ENCODE data around the gene HSBP1. TPM values are rescaled to one million over a fixed set of nuclear protein-coding genes. Genes with fewer than 3 reads are reported as not detected.

The HSBP1 gene
- total RNA-seq, 1 experiment from 2014 or later: 235 TPM

DNA sequence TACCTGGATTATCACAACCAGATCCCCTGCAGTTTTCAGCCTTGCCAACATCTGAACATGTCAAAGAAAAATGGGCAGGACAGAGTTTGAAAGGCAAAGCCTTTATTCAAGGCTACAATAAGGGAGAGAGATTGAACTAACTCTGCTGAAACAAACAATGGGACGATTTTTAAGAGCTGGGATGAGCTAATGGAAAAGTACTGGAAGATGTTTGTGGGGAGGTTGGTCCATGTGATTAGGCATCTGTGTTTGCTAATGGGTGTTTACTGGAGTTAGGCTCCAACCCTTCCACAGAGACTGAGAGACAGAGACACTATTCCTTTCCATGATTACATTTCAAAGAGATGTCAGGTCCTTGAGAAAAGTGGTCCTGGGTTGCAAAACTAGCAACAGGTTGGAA lies 35.0 kb upstream of the HSBP1 start:
- Mint-ChIP-seq H3K9me3 (ENCODE audit: unreplicated experiment) (no peaks in the 10 kb centered on the region), H3K27ac (ENCODE audit: unreplicated experiment) (no peak overlapping the region), H3K4me1 (ENCODE audit: low read depth, unreplicated experiment) (no peaks in the 10 kb centered on the region), H3K4me3 (ENCODE audit: unreplicated experiment) (no peak overlapping the region), H3K36me3 (ENCODE audit: insufficient read depth, unreplicated experiment) (no peaks in the 10 kb centered on the region), H3K27me3 (ENCODE audit: insufficient read depth, unreplicated experiment) (peaks cover 33% of the 10 kb centered on the region)
- H3K9me3 ChIP-seq: no peaks in the 10 kb centered on the region
- no TSS peak for BruUV-seq (replicated peaks)
- intact Hi-C loops (cut with micrococcal nuclease; ENCODE audit: unreplicated experiment): no loop called here
- no peaks in the 10 kb centered on the region; the same call in 1 of the 2 replicates for H3K36me3 ChIP-seq (ENCODE audit: control insufficient read depth, insufficient read depth, low read length)
- CTCF ChIA-PET: no interaction called here
- POLR2A ChIA-PET: no interaction called here
- no peak for TF ChIP-seq CTCF (IDR thresholded peaks at IDR 0.05; ENCODE audit: insufficient read depth in 1 of 2, low read depth in 1 of 2, low read length in 1 of 2, severe bottlenecking in 1 of 2, unreplicated experiment in 1 of 2)
- H3K4me3 ChIP-seq (ENCODE audit: low read depth, low read length): no peak overlapping the region
- no peaks in the 10 kb centered on the region for H3K27me3 ChIP-seq (replicated peaks; ENCODE audit: control insufficient read depth, insufficient read depth, low read length)
- DNase-seq: no peak
- no peaks in the 10 kb centered on the region for H3K4me1 ChIP-seq

GRCh38 chr16:83774066-83774465 lies 33.7 kb upstream of the HSBP1 start:
- Mint-ChIP-seq H3K4me1 (ENCODE audit: low read depth, unreplicated experiment) (no peaks in the 10 kb centered on the region), H3K27me3 (ENCODE audit: insufficient read depth, unreplicated experiment) (peaks cover 29% of the 10 kb centered on the region), H3K9me3 (ENCODE audit: unreplicated experiment) (no peaks in the 10 kb centered on the region), H3K27ac (ENCODE audit: unreplicated experiment) (no peak overlapping the region), H3K4me3 (ENCODE audit: unreplicated experiment) (no peak overlapping the region), H3K36me3 (ENCODE audit: insufficient read depth, unreplicated experiment) (no peaks in the 10 kb centered on the region)
- H3K27me3 ChIP-seq (replicated peaks; ENCODE audit: control insufficient read depth, insufficient read depth, low read length): no peaks in the 10 kb centered on the region
- H3K4me3 ChIP-seq (ENCODE audit: low read depth, low read length): no peak overlapping the region
- intact Hi-C loops (cut with micrococcal nuclease; ENCODE audit: unreplicated experiment): no loop called here
- ChIA-PET CTCF (no interaction called here), POLR2A (no interaction called here)
- BruUV-seq (replicated peaks): no TSS peak
- no peaks in the 10 kb centered on the region; the same call in 1 of the 2 replicates for H3K36me3 ChIP-seq (ENCODE audit: control insufficient read depth, insufficient read depth, low read length)
- no peak for TF ChIP-seq CTCF (IDR thresholded peaks at IDR 0.05; ENCODE audit: insufficient read depth in 1 of 2, low read depth in 1 of 2, low read length in 1 of 2, severe bottlenecking in 1 of 2, unreplicated experiment in 1 of 2)
- H3K4me1 ChIP-seq: no peaks in the 10 kb centered on the region
- DNase-seq: no peak
- no peaks in the 10 kb centered on the region for H3K9me3 ChIP-seq

DNA sequence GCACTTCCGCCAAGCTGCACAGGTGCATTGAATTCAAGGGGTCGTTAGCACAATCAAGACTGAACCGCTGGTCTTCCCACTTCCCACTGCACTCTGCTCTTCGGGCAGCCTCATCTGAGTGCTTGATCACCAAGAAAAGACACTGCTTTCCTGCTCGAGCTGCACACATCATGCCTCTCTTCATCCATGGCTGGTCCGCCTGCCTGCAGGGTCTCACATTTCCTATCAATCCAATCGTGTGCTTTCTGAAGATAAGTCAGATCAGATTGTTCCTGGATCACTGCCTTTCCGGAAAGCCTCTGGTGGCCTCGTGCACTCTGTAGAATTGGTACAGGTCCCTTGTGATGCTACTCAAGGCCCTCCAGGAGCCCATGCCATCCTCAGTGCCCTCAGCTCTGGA lies 30.8 kb upstream of the HSBP1 start:
- Mint-ChIP-seq H3K9me3 (ENCODE audit: unreplicated experiment) (no peaks in the 10 kb centered on the region), H3K36me3 (ENCODE audit: insufficient read depth, unreplicated experiment) (no peaks in the 10 kb centered on the region), H3K27me3 (ENCODE audit: insufficient read depth, unreplicated experiment) (peaks cover 32% of the 10 kb centered on the region), H3K4me3 (ENCODE audit: unreplicated experiment) (no peak overlapping the region), H3K27ac (ENCODE audit: unreplicated experiment) (no peak overlapping the region), H3K4me1 (ENCODE audit: low read depth, unreplicated experiment) (no peaks in the 10 kb centered on the region)
- intact Hi-C loops (cut with micrococcal nuclease; ENCODE audit: unreplicated experiment): no loop called here
- Histone ChIP-seq H3K4me1 (no peaks in the 10 kb centered on the region), H3K27me3 (replicated peaks; ENCODE audit: control insufficient read depth, insufficient read depth, low read length) (no peaks in the 10 kb centered on the region), H3K9me3 (no peaks in the 10 kb centered on the region; the same call in 1 of the 2 replicates), H3K36me3 (ENCODE audit: control insufficient read depth, insufficient read depth, low read length) (no peaks in the 10 kb centered on the region; the same call in 1 of the 2 replicates), H3K4me3 (ENCODE audit: low read depth, low read length) (no peak overlapping the region)
- no peak for DNase-seq
- TF ChIP-seq CTCF (IDR thresholded peaks at IDR 0.05; ENCODE audit: insufficient read depth in 1 of 2, low read depth in 1 of 2, low read length in 1 of 2, severe bottlenecking in 1 of 2, unreplicated experiment in 1 of 2): no peak
- ChIA-PET POLR2A (no interaction called here), CTCF (no interaction called here)
- BruUV-seq (replicated peaks): no TSS peak

All from Caco-2 (cell line).